DOHH2 (cell line): ENCODE results near the gene HOXD8.
A peak's percentile ranks its signal among the peaks of the same experiment; 100 is the strongest.

Experiments
- H3F3A ChIP-seq: fragments of 200-600 bp; sonication (generic), shearing (Covaris generic); 2 replicates; pipeline ENCODE4 v1.6.0; 2016; ENCODE audit warnings: antibody characterized with exemption, mild to moderate bottlenecking; ENCODE audit not compliant: control insufficient read depth, insufficient read depth
- H3K27ac ChIP-seq: fragments of 200-600 bp; sonication (generic); 2 replicates; pipeline ENCODE4 v1.5.1; 2014; ENCODE audit warnings: low read depth, mild to moderate bottlenecking, low read length, moderate library complexity
- H3K27me3 ChIP-seq: fragments of 200-600 bp; sonication (generic); 2 replicates; pipeline ENCODE4 v1.6.1; 2014; ENCODE audit warnings: mild to moderate bottlenecking, low read length, mixed read lengths; ENCODE audit not compliant: control insufficient read depth
- H3K36me3 ChIP-seq: fragments of 200-600 bp; sonication (generic); 2 replicates; pipeline ENCODE4 v1.6.1; 2014; ENCODE audit warnings: mild to moderate bottlenecking, low read length, moderate library complexity, mixed read lengths; ENCODE audit not compliant: control insufficient read depth
- H3K4me1 ChIP-seq: fragments of 200-600 bp; sonication (generic); 2 replicates; pipeline ENCODE4 v1.6.1; 2014; ENCODE audit warnings: mild to moderate bottlenecking, low read length, mixed read lengths; ENCODE audit not compliant: control insufficient read depth
- H3K4me2 ChIP-seq: fragments of 200-600 bp; sonication (generic); 2 replicates; pipeline ENCODE4 v1.6.0; 2014; ENCODE audit warnings: mild to moderate bottlenecking, low read length, moderate library complexity
- H3K4me3 ChIP-seq: fragments of 200-600 bp; sonication (generic); 2 replicates; pipeline ENCODE4 v1.5.1; 2014; ENCODE audit warnings: mild to moderate bottlenecking, low read length, mixed read lengths
- H3K79me2 ChIP-seq: fragments of 200-600 bp; sonication (generic); 2 replicates; pipeline ENCODE4 v1.6.1; 2014; ENCODE audit warnings: mild to moderate bottlenecking, low read length, mixed read lengths; ENCODE audit not compliant: control insufficient read depth
- H3K9me2 ChIP-seq: fragments of 200-600 bp; sonication (generic); replicated peaks from 2 replicates; pipeline ENCODE4 v1.6.1; 2014; ENCODE audit warnings: mild to moderate bottlenecking, low read length, mixed read lengths; ENCODE audit not compliant: control insufficient read depth
- H3K9me3 ChIP-seq: fragments of 200-600 bp; sonication (generic); 2 replicates; pipeline ENCODE4 v1.6.1; 2014; ENCODE audit warnings: antibody characterized with exemption, low read length, mixed read lengths; ENCODE audit not compliant: control insufficient read depth, insufficient read depth
- H4K20me1 ChIP-seq: fragments of 200-600 bp; sonication (generic); 2 replicates; pipeline ENCODE4 v1.6.0; 2014; ENCODE audit warnings: low read depth, mild to moderate bottlenecking, antibody characterized with exemption, low read length, moderate library complexity; ENCODE audit not compliant: control insufficient read depth, insufficient read depth
- EZH2phosphoT487 ChIP-seq: fragments of 200-600 bp; sonication (generic); IDR thresholded peaks from 2 replicates; pipeline ENCODE4 v1.6.1; 2017; ENCODE audit warnings: borderline replicate concordance, mild to moderate bottlenecking, antibody characterized with exemption, low read length, moderate library complexity, mixed read lengths
- TF ChIP-seq, protein P1 (sequence below): fragments of 200-600 bp; sonication (generic); IDR thresholded peaks from one replicate; pipeline ENCODE4 v1.5.1; 2014; ENCODE audit warnings: antibody characterized with exemption, mild to moderate bottlenecking, low read depth, low read length; ENCODE audit not compliant: poor library complexity, severe bottlenecking

Gene HOXD8

DNA sequence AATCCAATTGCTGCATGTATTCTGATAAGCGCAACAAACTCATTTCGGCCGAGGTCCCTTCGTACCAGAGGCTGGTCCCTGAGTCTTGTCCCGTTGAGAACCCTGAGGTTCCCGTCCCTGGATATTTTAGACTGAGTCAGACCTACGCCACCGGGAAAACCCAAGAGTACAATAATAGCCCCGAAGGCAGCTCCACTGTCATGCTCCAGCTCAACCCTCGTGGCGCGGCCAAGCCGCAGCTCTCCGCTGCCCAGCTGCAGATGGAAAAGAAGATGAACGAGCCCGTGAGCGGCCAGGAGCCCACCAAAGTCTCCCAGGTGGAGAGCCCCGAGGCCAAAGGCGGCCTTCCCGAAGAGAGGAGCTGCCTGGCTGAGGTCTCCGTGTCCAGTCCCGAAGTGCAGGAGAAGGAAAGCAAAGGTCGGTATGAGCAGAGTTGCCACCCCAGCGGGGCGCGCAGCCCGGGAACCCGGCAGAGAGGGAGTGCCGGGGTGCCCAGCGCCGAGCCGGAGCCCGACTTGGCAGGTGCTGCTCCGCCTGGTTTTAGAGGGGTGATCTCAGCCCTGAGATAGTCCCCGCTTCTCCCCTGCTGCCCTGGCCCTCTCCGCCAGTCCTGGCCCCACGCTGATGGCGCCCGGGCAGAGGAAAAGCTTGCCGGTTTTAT, 12.2 kb upstream of the HOXD8 start:
- TF ChIP-seq EZH2phosphoT487, result no peak
- TF ChIP-seq, protein P1, sequence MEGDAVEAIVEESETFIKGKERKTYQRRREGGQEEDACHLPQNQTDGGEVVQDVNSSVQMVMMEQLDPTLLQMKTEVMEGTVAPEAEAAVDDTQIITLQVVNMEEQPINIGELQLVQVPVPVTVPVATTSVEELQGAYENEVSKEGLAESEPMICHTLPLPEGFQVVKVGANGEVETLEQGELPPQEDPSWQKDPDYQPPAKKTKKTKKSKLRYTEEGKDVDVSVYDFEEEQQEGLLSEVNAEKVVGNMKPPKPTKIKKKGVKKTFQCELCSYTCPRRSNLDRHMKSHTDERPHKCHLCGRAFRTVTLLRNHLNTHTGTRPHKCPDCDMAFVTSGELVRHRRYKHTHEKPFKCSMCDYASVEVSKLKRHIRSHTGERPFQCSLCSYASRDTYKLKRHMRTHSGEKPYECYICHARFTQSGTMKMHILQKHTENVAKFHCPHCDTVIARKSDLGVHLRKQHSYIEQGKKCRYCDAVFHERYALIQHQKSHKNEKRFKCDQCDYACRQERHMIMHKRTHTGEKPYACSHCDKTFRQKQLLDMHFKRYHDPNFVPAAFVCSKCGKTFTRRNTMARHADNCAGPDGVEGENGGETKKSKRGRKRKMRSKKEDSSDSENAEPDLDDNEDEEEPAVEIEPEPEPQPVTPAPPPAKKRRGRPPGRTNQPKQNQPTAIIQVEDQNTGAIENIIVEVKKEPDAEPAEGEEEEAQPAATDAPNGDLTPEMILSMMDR, result no peak
- no peak overlapping the region for H3K27ac ChIP-seq

DNA sequence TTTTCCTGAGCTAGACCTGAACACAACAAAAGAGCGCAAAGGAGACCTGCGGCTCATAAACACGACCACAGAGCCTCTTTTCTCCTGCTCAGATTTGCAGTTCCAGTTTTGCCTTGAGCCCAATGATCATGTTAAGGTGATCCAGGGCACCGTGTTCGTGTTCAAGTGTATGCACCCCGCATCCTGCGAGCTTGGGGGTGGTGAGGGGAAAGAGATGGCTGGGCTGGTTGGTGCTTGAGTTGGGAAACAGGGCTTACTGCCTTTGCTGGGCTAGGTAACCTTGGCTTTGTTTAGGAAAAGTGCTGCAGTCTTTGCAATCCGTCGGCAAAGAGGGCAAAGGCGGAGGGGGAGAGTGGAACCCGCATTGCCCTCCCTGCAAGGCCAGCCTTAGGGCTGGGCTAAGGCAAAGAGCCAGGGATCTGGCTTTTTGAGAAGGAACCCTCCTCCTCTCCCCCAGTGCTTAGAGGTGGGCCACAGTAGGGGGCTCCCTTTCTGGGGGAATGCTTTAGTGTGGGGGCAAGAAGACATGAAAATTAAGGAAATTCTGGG, 11.6 kb upstream of the HOXD8 start:
- H3K4me3 ChIP-seq, result no peak overlapping the region
- no peaks in the 10 kb centered on the region for H3K9me3 ChIP-seq
- H3K27me3 ChIP-seq, result peaks cover 23% of the 10 kb centered on the region
- H3K9me2 ChIP-seq, result no peaks in the 10 kb centered on the region
- no peak overlapping the region for H3K27ac ChIP-seq
- no peaks in the 10 kb centered on the region for H3K79me2 ChIP-seq
- H3K4me2 ChIP-seq, result no peak overlapping the region
- H3K36me3 ChIP-seq, result no peaks in the 10 kb centered on the region
- H4K20me1 ChIP-seq, result no peaks in the 10 kb centered on the region
- no peak for TF ChIP-seq EZH2phosphoT487
- TF ChIP-seq, protein P1, result no peak
- no peaks in the 10 kb centered on the region for H3K4me1 ChIP-seq
- no peaks in the 10 kb centered on the region for H3F3A ChIP-seq

More for the DNA sequence above, 12.2 kb upstream of the HOXD8 start:
- Histone ChIP-seq H3K36me3 (no peaks in the 10 kb centered on the region), H3K4me2 (no peak overlapping the region), H3K79me2 (no peaks in the 10 kb centered on the region), H3K4me1 (no peaks in the 10 kb centered on the region), H3K27me3 (peaks cover 24% of the 10 kb centered on the region), H3K9me3 (no peaks in the 10 kb centered on the region), H4K20me1 (no peaks in the 10 kb centered on the region), H3K4me3 (no peak overlapping the region), H3F3A (no peaks in the 10 kb centered on the region), H3K9me2 (no peaks in the 10 kb centered on the region)

DNA sequence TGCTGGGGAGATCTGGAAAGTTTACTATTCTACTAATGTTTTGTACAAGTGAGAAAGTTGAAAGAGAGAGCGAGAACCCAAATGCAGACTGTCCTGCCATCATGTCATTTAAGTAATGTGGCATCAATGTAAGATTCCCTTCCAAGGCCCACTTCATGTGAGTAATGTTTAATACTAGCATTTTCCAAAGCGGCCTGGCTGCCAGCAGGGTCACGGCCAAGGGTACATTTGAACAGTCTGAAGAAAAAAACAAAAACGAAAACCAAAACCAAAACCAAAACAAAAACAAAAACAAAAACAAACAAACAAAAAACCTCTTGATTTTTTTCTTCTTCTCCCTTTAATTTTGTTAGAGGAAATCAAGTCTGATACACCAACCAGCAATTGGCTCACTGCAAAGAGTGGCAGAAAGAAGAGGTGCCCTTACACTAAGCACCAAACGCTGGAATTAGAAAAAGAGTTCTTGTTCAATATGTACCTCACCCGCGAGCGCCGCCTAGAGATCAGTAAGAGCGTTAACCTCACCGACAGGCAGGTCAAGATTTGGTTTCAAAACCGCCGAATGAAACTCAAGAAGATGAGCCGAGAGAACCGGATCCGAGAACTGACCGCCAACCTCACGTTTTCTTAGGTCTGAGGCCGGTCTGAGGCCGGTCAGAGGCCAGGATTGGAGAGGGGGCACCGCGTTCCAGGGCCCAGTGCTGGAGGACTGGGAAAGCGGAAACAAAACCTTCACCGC, 10.7 kb upstream of the HOXD8 start:
- no peaks in the 10 kb centered on the region for H3K9me3 ChIP-seq
- H3K79me2 ChIP-seq, result no peaks in the 10 kb centered on the region
- no peak overlapping the region for H3K4me2 ChIP-seq
- peaks cover 14% of the 10 kb centered on the region for H3K27me3 ChIP-seq
- no peaks in the 10 kb centered on the region for H3K9me2 ChIP-seq
- H3K4me1 ChIP-seq, result no peaks in the 10 kb centered on the region
- TF ChIP-seq, protein P1, result peak; percentile 73
- TF ChIP-seq EZH2phosphoT487, result no peak
- no peaks in the 10 kb centered on the region for H4K20me1 ChIP-seq
- H3F3A ChIP-seq, result no peaks in the 10 kb centered on the region
- H3K4me3 ChIP-seq, result no peak overlapping the region
- H3K27ac ChIP-seq, result no peak overlapping the region
- H3K36me3 ChIP-seq, result no peaks in the 10 kb centered on the region
